Nephron (organoid): Measurements from ENCODE around the gene DHCR7.
"Not testable (repeated sequence)": the region's sequence is repeated elsewhere in the genome, so short reads cannot be mapped to it uniquely, and the experiment has no call there.

Experiments
- H3K27ac Mint-ChIP-seq, 3 experiments: 2 replicates each; pipeline ENCODE4 v1.8.0; 2020; ENCODE audit warnings: mixed read lengths in 3 of 3, mild to moderate bottlenecking in 2 of 3, moderate library complexity in 1 of 3
- H3K27me3 Mint-ChIP-seq: 2 replicates; pipeline ENCODE4 v1.8.0; 2021; ENCODE audit warnings: low read depth, mild to moderate bottlenecking, moderate library complexity, mixed read lengths
- H3K36me3 Mint-ChIP-seq: 2 replicates; pipeline ENCODE4 v1.8.0; 2020; ENCODE audit warnings: low read depth, mixed read lengths
- H3K4me1 Mint-ChIP-seq: 2 replicates; pipeline ENCODE4 v1.8.0; 2020; ENCODE audit warnings: mixed read lengths
- H3K4me3 Mint-ChIP-seq, 3 experiments: 2 replicates each; pipeline ENCODE4 v1.8.0; 2020; ENCODE audit warnings: mild to moderate bottlenecking in 3 of 3, mixed read lengths in 3 of 3, moderate library complexity in 2 of 3
- H3K9me3 Mint-ChIP-seq: 2 replicates; pipeline ENCODE4 v1.8.0; 2020; ENCODE audit warnings: mixed read lengths
- TF ChIP-seq, protein P1 (sequence below), 3 experiments: fragments of 200-600 bp; sonication (generic); IDR thresholded peaks; one replicate each; pipeline ENCODE4 v1.5.0; 2021; ENCODE audit warnings: antibody characterized with exemption in 3 of 3; ENCODE audit not compliant: unreplicated experiment in 3 of 3

Gene DHCR7

DNA sequence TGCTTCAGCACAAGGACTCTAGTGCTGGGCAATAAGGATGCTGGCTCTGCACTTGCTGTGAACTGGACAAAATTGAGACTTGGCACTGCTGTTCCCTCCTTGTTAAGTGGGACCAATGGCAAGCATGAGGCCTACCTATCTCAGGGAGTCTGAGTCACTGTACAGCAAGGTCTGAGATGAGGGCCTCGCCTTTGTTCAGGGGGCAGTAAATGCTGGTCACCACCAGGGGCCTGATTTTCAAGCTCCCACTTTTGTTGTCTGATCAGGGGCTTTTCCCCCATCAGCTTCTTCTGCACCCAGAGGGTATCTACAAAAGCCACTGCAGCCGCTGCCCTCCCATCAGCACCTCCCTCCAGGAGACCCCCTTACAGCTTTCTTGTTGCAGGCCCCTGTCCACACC, 22.8 kb downstream of the DHCR7 start:
- no peak overlapping the region for H3K4me3 Mint-ChIP-seq
- H3K27me3 Mint-ChIP-seq, result peaks cover 13% of the 10 kb centered on the region
- H3K27ac Mint-ChIP-seq, result no peak overlapping the region
- no peaks in the 10 kb centered on the region for H3K36me3 Mint-ChIP-seq
- H3K9me3 Mint-ChIP-seq, result peaks cover 5% of the 10 kb centered on the region
- H3K4me1 Mint-ChIP-seq, result peaks cover 11% of the 10 kb centered on the region
- TF ChIP-seq, protein P1, sequence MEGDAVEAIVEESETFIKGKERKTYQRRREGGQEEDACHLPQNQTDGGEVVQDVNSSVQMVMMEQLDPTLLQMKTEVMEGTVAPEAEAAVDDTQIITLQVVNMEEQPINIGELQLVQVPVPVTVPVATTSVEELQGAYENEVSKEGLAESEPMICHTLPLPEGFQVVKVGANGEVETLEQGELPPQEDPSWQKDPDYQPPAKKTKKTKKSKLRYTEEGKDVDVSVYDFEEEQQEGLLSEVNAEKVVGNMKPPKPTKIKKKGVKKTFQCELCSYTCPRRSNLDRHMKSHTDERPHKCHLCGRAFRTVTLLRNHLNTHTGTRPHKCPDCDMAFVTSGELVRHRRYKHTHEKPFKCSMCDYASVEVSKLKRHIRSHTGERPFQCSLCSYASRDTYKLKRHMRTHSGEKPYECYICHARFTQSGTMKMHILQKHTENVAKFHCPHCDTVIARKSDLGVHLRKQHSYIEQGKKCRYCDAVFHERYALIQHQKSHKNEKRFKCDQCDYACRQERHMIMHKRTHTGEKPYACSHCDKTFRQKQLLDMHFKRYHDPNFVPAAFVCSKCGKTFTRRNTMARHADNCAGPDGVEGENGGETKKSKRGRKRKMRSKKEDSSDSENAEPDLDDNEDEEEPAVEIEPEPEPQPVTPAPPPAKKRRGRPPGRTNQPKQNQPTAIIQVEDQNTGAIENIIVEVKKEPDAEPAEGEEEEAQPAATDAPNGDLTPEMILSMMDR (IDR thresholded peaks at IDR 0.05; ENCODE audit: unreplicated experiment in 3 of 3), result no peak

DNA sequence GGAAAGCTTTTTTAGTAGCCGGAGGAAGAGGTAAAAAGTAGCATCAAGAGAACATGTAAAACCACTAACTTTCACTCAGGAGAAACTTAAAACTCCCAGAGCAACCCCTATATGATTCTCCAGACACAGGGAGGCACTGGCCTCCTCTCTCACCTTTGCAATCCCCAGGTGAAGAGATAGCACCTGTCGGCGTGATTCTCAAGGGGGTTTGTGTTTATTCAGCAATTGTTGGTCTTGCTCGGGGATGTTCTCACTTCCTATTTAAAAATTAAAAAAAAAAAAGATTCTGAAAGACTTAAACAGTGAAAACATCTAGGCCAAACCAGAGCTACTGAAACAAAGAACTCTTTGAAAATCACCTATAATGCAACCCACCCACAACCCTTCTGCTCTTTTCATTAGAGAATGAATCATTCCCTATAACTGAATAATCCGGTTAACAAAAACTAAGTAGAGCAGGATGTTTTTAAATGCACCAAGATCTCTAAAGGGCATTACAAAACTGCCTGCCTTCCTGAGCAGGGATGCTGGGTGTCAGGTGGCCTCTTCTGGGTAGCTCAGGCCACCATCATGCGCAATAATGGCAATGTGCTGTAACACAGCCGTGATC, 24.9 kb downstream of the DHCR7 start:
- Mint-ChIP-seq H3K4me1 (peaks cover 7% of the 10 kb centered on the region), H3K27ac (no peak overlapping the region), H3K36me3 (no peaks in the 10 kb centered on the region), H3K9me3 (peaks cover 2% of the 10 kb centered on the region), H3K27me3 (peaks cover 21% of the 10 kb centered on the region), H3K4me3 (no peak overlapping the region)
- TF ChIP-seq, protein P1 (IDR thresholded peaks at IDR 0.05; ENCODE audit: unreplicated experiment in 3 of 3), result no peak

DNA sequence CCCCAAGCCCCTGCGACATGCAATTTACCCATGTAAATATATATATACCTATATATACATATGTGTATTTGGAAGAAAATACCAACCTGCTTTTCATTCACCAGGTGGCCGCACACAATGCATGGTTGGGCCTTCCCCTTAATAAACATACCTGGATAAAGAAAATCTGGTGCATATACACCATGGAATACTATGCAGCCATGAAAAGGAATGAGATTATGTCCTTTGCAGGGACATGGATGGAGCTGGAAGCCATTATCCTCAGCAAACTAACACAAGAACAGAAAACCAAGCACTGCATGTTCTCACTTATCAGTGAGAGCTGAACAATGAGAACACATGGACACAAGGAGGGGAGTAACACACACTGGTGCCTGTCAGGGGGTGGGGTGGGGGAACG, 25.9 kb downstream of the DHCR7 start:
- peaks cover 27% of the 10 kb centered on the region for H3K27me3 Mint-ChIP-seq
- H3K4me1 Mint-ChIP-seq, H3K27ac Mint-ChIP-seq, H3K9me3 Mint-ChIP-seq, H3K4me3 Mint-ChIP-seq, H3K36me3 Mint-ChIP-seq: not testable (repeated sequence)

DNA sequence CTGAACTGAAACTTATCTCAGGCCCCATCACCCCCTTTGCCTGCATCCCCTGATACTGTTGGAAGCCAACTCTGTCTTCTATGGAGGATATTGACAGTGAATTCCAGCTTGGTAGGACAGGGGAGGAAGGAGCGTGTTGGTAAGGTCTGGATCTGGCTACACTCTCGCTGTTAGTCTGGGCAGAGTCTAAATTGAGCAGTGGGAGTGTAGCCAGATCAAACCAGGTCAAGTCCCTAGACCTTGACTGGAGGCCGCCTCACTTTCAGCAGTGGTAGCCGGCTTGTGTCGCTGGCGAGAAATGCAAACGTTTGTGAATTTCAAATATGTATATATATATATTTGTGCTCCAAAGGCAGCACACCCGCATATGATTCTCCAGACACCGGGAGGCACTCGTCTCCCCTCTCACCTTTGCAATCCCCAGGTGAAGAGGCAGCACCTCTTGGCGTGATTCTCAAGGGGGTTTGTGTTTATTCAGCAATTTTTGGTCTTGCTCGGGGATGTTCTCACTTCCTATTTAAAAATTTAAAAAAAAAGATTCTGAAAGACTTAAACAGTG, 26.7 kb downstream of the DHCR7 start:
- Mint-ChIP-seq H3K4me3 (no peak overlapping the region), H3K9me3 (no peaks in the 10 kb centered on the region), H3K4me1 (peaks cover 8% of the 10 kb centered on the region), H3K27me3 (peaks cover 27% of the 10 kb centered on the region), H3K36me3 (no peaks in the 10 kb centered on the region), H3K27ac (no peak overlapping the region)
- TF ChIP-seq, protein P1 (IDR thresholded peaks at IDR 0.05; ENCODE audit: unreplicated experiment in 3 of 3), result no peak

DNA sequence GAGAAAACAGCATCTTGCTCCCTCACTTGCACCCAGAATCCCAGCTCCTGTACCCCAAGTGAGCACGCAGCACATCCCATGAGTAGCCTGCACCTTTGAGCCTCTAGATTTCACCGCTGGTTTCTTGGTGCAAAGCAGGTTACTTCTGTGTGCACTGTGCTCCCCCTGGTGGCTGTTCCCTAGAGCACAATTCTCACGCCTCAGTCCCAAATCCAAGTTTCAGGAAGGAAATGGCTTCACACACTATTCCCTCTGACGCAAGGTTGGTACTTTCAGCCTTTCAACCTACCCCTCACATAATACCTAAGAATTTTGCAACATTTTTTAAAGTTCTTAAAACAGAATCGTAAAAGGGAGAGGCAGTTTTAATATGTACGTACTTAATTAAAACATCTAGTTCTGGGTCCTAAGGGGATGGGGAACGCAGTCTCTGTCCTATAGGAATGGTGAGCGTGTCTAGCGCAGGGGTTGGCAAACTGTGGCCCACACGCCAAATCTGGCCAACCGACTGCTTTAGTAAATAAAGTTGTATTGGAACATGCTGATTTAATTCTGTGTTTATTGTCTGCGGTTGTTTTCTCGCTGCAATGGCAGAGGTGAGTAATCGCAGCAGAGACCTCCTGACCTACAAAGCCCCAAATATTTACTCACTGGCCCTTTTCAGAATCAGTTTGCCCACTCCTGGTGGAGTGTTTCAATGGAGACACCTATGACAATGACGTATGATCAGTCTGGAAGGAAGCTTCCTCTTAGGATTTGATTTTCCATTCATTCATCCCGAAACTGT, 27.5 kb downstream of the DHCR7 start:
- TF ChIP-seq, protein P1 (IDR thresholded peaks at IDR 0.05; ENCODE audit: unreplicated experiment in 3 of 3), result peak; percentile 31 to 54 (median 40)
- H3K4me3 Mint-ChIP-seq, result no peak overlapping the region
- no peak overlapping the region for H3K27ac Mint-ChIP-seq
- H3K4me1 Mint-ChIP-seq, result peaks cover 8% of the 10 kb centered on the region
- peaks cover 27% of the 10 kb centered on the region for H3K27me3 Mint-ChIP-seq
- H3K36me3 Mint-ChIP-seq, result no peaks in the 10 kb centered on the region
- H3K9me3 Mint-ChIP-seq, result no peaks in the 10 kb centered on the region

DNA sequence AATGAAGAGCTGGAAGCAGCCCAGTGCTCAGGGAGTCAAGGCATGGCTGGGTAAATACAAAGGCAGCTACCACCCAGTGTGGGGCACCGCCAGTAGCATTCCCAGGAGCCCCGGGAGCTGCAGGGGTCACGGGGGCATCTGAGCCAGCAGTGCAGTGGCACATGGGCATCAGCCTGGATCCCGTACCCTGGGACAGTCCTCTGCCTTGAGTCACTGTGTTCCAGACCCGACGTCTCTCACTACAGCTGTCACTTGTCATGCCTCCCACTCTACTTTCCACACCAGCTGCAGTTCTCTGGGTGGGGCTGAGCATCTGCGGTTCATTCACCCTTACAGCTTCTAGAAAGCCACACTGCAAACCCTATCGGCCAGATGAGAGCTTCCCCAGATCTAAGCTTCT, 29.6 kb downstream of the DHCR7 start:
- peak overlapping the region in 1 of 3 experiments; percentile 52 for H3K27ac Mint-ChIP-seq
- peaks cover 4% of the 10 kb centered on the region for H3K9me3 Mint-ChIP-seq
- no peaks in the 10 kb centered on the region for H3K36me3 Mint-ChIP-seq
- TF ChIP-seq, protein P1 (IDR thresholded peaks at IDR 0.05; ENCODE audit: unreplicated experiment in 3 of 3), result no peak
- H3K4me3 Mint-ChIP-seq, result no peak overlapping the region
- H3K27me3 Mint-ChIP-seq, result peaks cover 27% of the 10 kb centered on the region
- peaks cover 8% of the 10 kb centered on the region for H3K4me1 Mint-ChIP-seq
